ENCODE measurements around the gene SMPD1.

SMPD1 gene

GRCh38 chr11:6393989-6394670 lies 3.9 kb downstream of the SMPD1 start:
- Histone ChIP-seq H3K9ac (ENCODE audit: low read length) (no peak overlapping the region), H3K4me3 (ENCODE audit: low read length) (no peak overlapping the region), H3K4me1 (ENCODE audit: control insufficient read depth, insufficient read depth, low read length) (peaks cover 15% of the 10 kb centered on the region), H3K27me3 (ENCODE audit: control insufficient read depth, insufficient read depth, low read length) (no peaks in the 10 kb centered on the region), H3K9me3 (ENCODE audit: control insufficient read depth, low read length) (no peaks in the 10 kb centered on the region), H3K36me3 (ENCODE audit: control insufficient read depth, insufficient read depth, low read length) (no peaks in the 10 kb centered on the region)

- Histone ChIP-seq H3K9ac (ENCODE audit: low read length) (no peak overlapping the region), H3K9me3 (ENCODE audit: control insufficient read depth, low read length) (no peaks in the 10 kb centered on the region), H3K27me3 (ENCODE audit: control insufficient read depth, insufficient read depth, low read length) (no peaks in the 10 kb centered on the region), H3K36me3 (ENCODE audit: control insufficient read depth, insufficient read depth, low read length) (no peaks in the 10 kb centered on the region), H3K4me1 (ENCODE audit: control insufficient read depth, insufficient read depth, low read length) (peaks cover 8% of the 10 kb centered on the region), H3K4me3 (ENCODE audit: low read length) (no peak overlapping the region)
Measured at GRCh38 chr11:6395470-6396060, 5.3 kb downstream of the SMPD1 start.

- H3K36me3 ChIP-seq (ENCODE audit: control insufficient read depth, insufficient read depth, low read length): no peaks in the 10 kb centered on the region
- no peak overlapping the region for H3K9ac ChIP-seq (ENCODE audit: low read length)
- no peaks in the 10 kb centered on the region for H3K27me3 ChIP-seq (ENCODE audit: control insufficient read depth, insufficient read depth, low read length)
- no peaks in the 10 kb centered on the region for H3K4me1 ChIP-seq (ENCODE audit: control insufficient read depth, insufficient read depth, low read length)
- no peak overlapping the region for H3K4me3 ChIP-seq (ENCODE audit: low read length)
- H3K9me3 ChIP-seq (ENCODE audit: control insufficient read depth, low read length): no peaks in the 10 kb centered on the region
Measured at GRCh38 chr11:6397156-6397555, 6.9 kb downstream of the SMPD1 start.

- H3K9me3 ChIP-seq (ENCODE audit: control insufficient read depth, low read length): no peaks in the 10 kb centered on the region
- no peak overlapping the region for H3K4me3 ChIP-seq (ENCODE audit: low read length)
- no peaks in the 10 kb centered on the region for H3K36me3 ChIP-seq (ENCODE audit: control insufficient read depth, insufficient read depth, low read length)
- H3K4me1 ChIP-seq (ENCODE audit: control insufficient read depth, insufficient read depth, low read length): no peaks in the 10 kb centered on the region
- no peaks in the 10 kb centered on the region for H3K27me3 ChIP-seq (ENCODE audit: control insufficient read depth, insufficient read depth, low read length)
- no peak overlapping the region for H3K9ac ChIP-seq (ENCODE audit: low read length)
Measured at GRCh38 chr11:6397636-6398035, 7.4 kb downstream of the SMPD1 start.

GRCh38 chr11:6400431-6401345 lies 10.4 kb downstream of the SMPD1 start:
- no peaks in the 10 kb centered on the region for H3K36me3 ChIP-seq (ENCODE audit: control insufficient read depth, insufficient read depth, low read length)
- no peak overlapping the region for H3K9ac ChIP-seq (ENCODE audit: low read length)
- no peaks in the 10 kb centered on the region for H3K4me1 ChIP-seq (ENCODE audit: control insufficient read depth, insufficient read depth, low read length)
- H3K27me3 ChIP-seq (ENCODE audit: control insufficient read depth, insufficient read depth, low read length): no peaks in the 10 kb centered on the region
- no peaks in the 10 kb centered on the region for H3K9me3 ChIP-seq (ENCODE audit: control insufficient read depth, low read length)
- no peak overlapping the region for H3K4me3 ChIP-seq (ENCODE audit: low read length)

GRCh38 chr11:6401464-6401863 lies 11.2 kb downstream of the SMPD1 start:
- Histone ChIP-seq H3K4me1 (ENCODE audit: control insufficient read depth, insufficient read depth, low read length) (no peaks in the 10 kb centered on the region), H3K9ac (ENCODE audit: low read length) (no peak overlapping the region), H3K4me3 (ENCODE audit: low read length) (no peak overlapping the region), H3K9me3 (ENCODE audit: control insufficient read depth, low read length) (no peaks in the 10 kb centered on the region), H3K36me3 (ENCODE audit: control insufficient read depth, insufficient read depth, low read length) (no peaks in the 10 kb centered on the region), H3K27me3 (ENCODE audit: control insufficient read depth, insufficient read depth, low read length) (no peaks in the 10 kb centered on the region)

GRCh38 chr11:6402061-6402470 lies 11.8 kb downstream of the SMPD1 start:
- Histone ChIP-seq H3K4me1 (ENCODE audit: control insufficient read depth, insufficient read depth, low read length) (no peaks in the 10 kb centered on the region), H3K27me3 (ENCODE audit: control insufficient read depth, insufficient read depth, low read length) (no peaks in the 10 kb centered on the region), H3K36me3 (ENCODE audit: control insufficient read depth, insufficient read depth, low read length) (no peaks in the 10 kb centered on the region), H3K4me3 (ENCODE audit: low read length) (no peak overlapping the region), H3K9me3 (ENCODE audit: control insufficient read depth, low read length) (no peaks in the 10 kb centered on the region), H3K9ac (ENCODE audit: low read length) (no peak overlapping the region)

- no peaks in the 10 kb centered on the region for H3K36me3 ChIP-seq (ENCODE audit: control insufficient read depth, insufficient read depth, low read length)
- H3K9me3 ChIP-seq (ENCODE audit: control insufficient read depth, low read length): no peaks in the 10 kb centered on the region
- no peak overlapping the region for H3K9ac ChIP-seq (ENCODE audit: low read length)
- H3K4me1 ChIP-seq (ENCODE audit: control insufficient read depth, insufficient read depth, low read length): no peaks in the 10 kb centered on the region
- no peaks in the 10 kb centered on the region for H3K27me3 ChIP-seq (ENCODE audit: control insufficient read depth, insufficient read depth, low read length)
- no peak overlapping the region for H3K4me3 ChIP-seq (ENCODE audit: low read length)
Measured at GRCh38 chr11:6402561-6402981, 12.3 kb downstream of the SMPD1 start.

DNA sequence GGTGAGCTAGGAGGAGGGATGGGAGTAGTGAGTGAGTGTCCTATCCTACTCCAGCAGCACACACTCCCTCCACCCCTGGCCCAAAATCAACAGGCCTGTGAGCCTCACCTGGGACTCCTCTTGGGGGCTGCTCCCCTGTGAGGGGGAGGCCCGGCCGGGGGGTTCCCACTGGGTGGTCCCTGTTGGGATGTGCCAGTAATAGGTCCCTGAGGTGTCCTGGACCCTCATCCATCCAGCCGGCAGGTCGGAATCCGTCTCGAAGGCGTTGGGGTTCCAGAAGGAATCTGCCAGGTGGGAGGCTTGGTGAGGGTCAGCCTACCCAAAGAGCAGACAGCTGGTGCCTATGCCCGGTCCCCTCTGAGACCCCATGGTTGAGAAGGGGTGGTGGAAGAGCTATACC lies 13.3 kb downstream of the SMPD1 start:
- Histone ChIP-seq H3K27me3 (ENCODE audit: control insufficient read depth, insufficient read depth, low read length) (no peaks in the 10 kb centered on the region), H3K9me3 (ENCODE audit: control insufficient read depth, low read length) (no peaks in the 10 kb centered on the region), H3K36me3 (ENCODE audit: control insufficient read depth, insufficient read depth, low read length) (no peaks in the 10 kb centered on the region), H3K4me1 (ENCODE audit: control insufficient read depth, insufficient read depth, low read length) (no peaks in the 10 kb centered on the region), H3K4me3 (ENCODE audit: low read length) (no peak overlapping the region), H3K9ac (ENCODE audit: low read length) (no peak overlapping the region)

DNA sequence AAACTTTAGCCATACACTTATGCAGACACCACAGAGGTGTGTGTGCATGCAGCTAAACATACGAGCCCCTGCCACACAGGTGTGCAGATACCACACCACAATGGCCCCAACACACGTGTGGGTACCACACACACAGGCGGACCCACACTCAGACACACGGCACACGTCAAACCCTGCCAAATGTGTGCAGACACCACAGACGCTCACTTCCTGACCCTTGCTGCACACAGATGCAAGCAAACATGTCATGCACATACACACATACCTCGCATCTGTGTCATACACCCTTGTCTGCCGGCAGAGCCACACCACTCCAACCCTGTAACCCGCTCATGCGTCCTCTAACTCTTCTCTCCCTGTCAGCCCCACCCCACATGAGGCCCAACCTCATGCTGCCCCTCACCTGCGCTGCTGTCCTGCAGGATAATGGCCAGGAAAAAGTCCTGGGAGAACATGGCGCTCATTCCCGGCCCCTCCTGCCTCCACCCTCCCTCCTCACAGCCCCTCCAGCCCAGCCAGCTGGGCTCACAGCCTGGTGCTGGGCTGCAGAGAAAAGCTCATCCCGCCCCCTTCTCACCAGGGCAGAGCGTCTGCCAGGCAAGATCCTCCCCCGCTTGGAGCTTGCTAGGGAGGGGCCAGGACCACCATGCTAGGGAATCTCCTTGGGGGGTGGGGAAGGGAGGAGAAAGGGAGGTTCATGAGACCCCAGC lies 14.2 kb downstream of the SMPD1 start:
- no peaks in the 10 kb centered on the region for H3K36me3 ChIP-seq (ENCODE audit: control insufficient read depth, insufficient read depth, low read length)
- H3K9me3 ChIP-seq (ENCODE audit: control insufficient read depth, low read length): no peaks in the 10 kb centered on the region
- no peaks in the 10 kb centered on the region for H3K27me3 ChIP-seq (ENCODE audit: control insufficient read depth, insufficient read depth, low read length)
- H3K4me3 ChIP-seq (ENCODE audit: low read length): no peak overlapping the region
- H3K9ac ChIP-seq (ENCODE audit: low read length): no peak overlapping the region
- no peaks in the 10 kb centered on the region for H3K4me1 ChIP-seq (ENCODE audit: control insufficient read depth, insufficient read depth, low read length)

- Histone ChIP-seq H3K36me3 (ENCODE audit: control insufficient read depth, insufficient read depth, low read length) (no peaks in the 10 kb centered on the region), H3K27me3 (ENCODE audit: control insufficient read depth, insufficient read depth, low read length) (no peaks in the 10 kb centered on the region), H3K4me3 (ENCODE audit: low read length) (no peak overlapping the region), H3K4me1 (ENCODE audit: control insufficient read depth, insufficient read depth, low read length) (no peaks in the 10 kb centered on the region), H3K9me3 (ENCODE audit: control insufficient read depth, low read length) (no peaks in the 10 kb centered on the region), H3K9ac (ENCODE audit: low read length) (peak overlapping the region; percentile 28)
Measured at GRCh38 chr11:6405052-6405667, 14.9 kb downstream of the SMPD1 start.

Data from mucosa of stomach (tissue), 1 donor.